ENCODE measurements around the gene LGALS9B.
A peak's percentile ranks its signal among the peaks of the same experiment; 100 is the strongest.
"Not testable (repeated sequence)": the region's sequence is repeated elsewhere in the genome, so short reads cannot be mapped to it uniquely, and the experiment has no call there.

The LGALS9B gene

DNA sequence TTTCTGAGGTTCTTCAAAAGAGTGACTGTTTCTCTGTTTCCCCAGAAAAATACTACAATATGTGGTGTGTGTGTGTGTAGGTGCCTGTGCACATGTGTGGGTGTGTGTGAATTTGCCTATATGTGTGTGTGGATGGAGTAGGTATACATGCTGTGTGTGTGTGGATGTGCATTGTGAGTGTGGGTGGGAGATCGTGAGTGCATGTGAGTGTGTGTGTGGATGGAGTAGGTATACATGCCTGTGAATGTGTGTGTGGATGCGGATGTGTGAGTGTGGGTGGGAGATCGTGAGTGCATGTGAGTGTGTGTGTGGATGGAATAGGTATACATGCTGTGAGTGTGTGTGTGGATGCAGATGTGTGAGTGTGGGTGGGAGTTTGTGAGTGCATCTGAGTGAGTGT lies 32.2 kb downstream of the LGALS9B start:
- peak; percentile 32; the same call in 1 of the 2 replicates for TF ChIP-seq TARDBP (IDR thresholded peaks at IDR 0.05)
- POLR2A ChIA-PET: not testable (repeated sequence)

DNA sequence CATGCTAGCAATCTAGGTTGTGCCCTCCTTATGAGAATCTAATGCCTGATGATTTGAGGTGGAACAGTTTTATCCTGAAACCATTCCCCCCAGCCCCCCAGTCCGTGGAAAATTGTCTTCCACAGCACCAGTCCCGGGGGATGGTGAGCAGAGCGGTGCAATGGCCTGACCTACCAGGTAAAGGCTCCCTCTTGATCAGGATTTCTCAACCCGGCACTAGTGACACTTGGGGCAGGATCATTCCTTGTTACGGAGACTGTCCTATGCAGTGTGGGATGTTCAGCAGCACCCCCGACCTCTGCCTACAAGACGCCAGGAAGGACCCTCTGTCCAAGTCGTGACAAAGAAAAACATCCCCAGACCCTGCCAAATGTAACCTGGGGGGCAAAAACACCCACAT lies 34.0 kb downstream of the LGALS9B start:
- CTCF ChIA-PET: not testable (repeated sequence)

More for the DNA sequence above, 32.2 kb downstream of the LGALS9B start:
- CTCF ChIA-PET; DNase-seq (ENCODE audit: extremely low spot score): not testable (repeated sequence)

DNA sequence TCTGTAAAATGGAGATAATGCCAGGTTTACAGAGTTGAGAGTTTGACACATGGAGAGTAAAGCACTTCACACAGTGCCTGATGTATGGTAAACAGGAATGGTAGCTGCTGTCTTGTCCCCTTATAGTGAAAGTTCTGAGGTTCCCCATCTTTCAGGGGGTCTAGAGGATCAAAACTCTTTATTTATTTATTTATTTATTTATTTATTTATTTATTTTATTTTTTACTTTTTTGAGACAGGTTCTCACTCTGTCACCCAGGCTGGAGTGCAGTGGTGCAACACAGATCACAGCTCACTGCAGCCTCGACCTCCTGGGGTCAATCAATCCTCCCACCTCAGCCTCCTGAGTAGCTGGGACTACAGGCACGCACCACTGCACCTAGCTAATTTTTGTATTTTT lies 40.1 kb downstream of the LGALS9B start:
- POLR2A ChIA-PET; DNase-seq (ENCODE audit: extremely low spot score); CTCF ChIA-PET: not testable (repeated sequence)

More for the DNA sequence above, 34.0 kb downstream of the LGALS9B start:
- POLR2A ChIA-PET; DNase-seq (ENCODE audit: extremely low spot score): not testable (repeated sequence)

DNA sequence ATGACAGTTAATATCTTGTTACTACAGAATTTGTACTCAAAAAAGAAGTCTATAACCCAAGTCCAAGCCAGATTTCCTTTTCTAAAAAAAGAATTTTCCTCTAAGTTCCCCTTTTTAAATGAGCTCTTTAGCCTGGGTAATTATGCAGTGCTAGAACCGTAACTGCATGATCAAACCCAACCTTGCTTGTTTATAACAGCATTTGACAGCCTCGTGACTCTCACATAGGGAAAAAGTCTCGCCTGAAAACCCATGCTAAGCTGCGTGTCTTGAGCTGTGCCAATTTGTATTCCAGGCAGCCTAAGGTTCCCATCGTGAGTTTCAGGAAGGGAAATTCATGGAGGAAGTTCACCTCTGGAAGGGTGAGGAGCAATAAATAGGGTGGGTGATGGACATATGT lies 44.5 kb downstream of the LGALS9B start:
- CTCF ChIA-PET; DNase-seq (ENCODE audit: extremely low spot score); POLR2A ChIA-PET: not testable (repeated sequence)

GRCh38 chr17:20418838-20419237 lies 48.5 kb downstream of the LGALS9B start:
- POLR2A ChIA-PET; DNase-seq (ENCODE audit: extremely low spot score); CTCF ChIA-PET: not testable (repeated sequence)

- POLR2A ChIA-PET; CTCF ChIA-PET; DNase-seq (ENCODE audit: extremely low spot score): not testable (repeated sequence)
Measured at GRCh38 chr17:20417492-20418080, 49.8 kb downstream of the LGALS9B start.

DNA sequence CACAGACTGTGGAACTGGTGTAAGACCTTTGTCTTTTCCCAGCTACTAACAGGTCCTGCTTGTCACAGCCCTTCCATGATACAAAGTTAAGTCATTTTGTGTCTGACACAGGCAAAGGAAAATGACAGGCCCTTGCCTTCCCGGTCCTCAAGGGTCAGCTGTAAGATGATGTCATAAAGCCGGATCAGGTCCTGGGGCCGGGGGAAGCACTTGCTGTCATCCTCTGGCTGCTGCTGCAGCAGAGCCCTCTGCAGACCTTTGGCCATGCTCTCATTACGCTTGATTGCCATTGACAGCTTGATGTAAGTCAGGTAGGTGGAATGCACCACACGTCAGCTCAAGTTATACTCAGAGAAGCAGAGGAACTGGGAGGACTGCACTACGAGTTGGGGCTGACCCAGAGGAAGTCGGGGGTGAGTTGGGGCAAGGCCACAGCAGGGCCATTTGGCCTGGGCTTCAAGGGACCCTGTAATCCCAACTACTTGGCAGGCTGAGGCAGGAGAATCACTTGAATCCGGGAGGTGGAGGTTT lies 50.9 kb downstream of the LGALS9B start:
- POLR2A ChIA-PET; CTCF ChIA-PET; DNase-seq (ENCODE audit: extremely low spot score): not testable (repeated sequence)

DNA sequence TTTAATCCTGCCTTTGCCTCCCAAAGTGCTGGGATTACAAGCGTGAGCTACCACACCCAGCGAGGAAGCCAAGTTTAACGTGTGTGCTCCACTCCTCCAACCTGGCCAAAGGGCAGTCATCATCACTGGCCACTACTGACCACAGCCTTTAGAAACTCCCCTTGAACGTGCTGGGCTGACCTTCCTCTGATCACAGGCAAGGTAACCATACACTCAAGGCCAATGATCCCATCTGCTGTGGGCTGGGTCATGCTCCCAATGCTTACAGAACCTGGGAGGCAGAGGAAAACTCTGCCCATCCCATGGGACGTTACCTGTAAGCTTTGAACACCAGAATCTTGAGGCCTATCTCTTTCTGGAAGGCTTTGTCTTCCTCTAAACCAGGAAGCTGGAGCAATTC lies 51.9 kb downstream of the LGALS9B start:
- DNase-seq (ENCODE audit: extremely low spot score); CTCF ChIA-PET; POLR2A ChIA-PET: not testable (repeated sequence)

DNA sequence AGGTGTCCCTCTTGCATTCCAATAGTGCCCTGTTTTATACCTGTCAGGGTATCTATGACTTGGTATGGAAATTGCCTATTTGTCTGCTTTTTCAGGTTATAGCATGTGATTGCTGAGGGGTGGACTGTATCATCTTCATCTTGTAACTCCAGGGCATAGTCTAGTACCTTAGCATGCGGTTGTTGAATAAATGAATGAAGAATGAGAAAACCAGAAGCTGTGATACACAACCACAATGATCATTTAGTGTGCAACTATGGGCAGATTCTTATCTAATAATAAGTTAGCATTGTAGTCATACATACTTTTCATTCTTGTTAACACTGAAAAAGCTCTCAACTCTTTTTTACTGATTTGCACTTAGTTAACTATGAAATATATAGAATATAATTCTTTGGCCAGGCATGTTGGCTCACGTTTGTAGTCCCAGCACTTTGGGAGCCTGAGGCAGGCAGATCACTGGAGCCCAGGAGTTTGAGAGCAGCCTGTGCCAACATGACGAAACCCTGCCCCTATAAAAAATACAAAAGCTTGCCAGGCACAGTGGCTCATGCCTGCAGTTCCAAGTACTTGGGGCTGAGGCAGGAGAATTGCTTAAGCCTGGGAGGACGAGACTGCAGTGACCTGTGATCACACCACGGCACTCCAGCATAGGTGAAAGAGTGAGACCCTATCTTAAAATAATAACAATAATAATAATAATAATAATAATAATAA lies 65.9 kb downstream of the LGALS9B start:
- CTCF ChIA-PET; DNase-seq (ENCODE audit: extremely low spot score); POLR2A ChIA-PET: not testable (repeated sequence)

GRCh38 chr17:20400559-20401305 lies 66.6 kb downstream of the LGALS9B start:
- DNase-seq (ENCODE audit: extremely low spot score); POLR2A ChIA-PET; CTCF ChIA-PET: not testable (repeated sequence)

Measured in HEK293T (cell line).